ENCODE measurements around the gene ZMAT5.
"Not testable (repeated sequence)": the region's sequence is repeated elsewhere in the genome, so short reads cannot be mapped to it uniquely, and the experiment has no call there.

The ZMAT5 gene

GRCh38 chr22:29757096-29757495, 9.7 kb downstream of the ZMAT5 start:
- DNase-seq (ENCODE audit: low read depth), result no peak
- no peak for TF ChIP-seq CTCF (conservative IDR thresholded peaks at IDR 0.05; ENCODE audit: control insufficient read depth, insufficient read depth, low read depth, low read length)
- H3K4me3 ChIP-seq (ENCODE audit: control insufficient read depth, low read depth, low read length), result no peak overlapping the region

- no peak for DNase-seq (ENCODE audit: low read depth)
- H3K4me3 ChIP-seq (ENCODE audit: control insufficient read depth, low read depth, low read length), result no peak overlapping the region
- no peak for TF ChIP-seq CTCF (conservative IDR thresholded peaks at IDR 0.05; ENCODE audit: control insufficient read depth, insufficient read depth, low read depth, low read length)
Measured at GRCh38 chr22:29756341-29756740, 10.5 kb downstream of the ZMAT5 start.

- no peak for TF ChIP-seq CTCF (conservative IDR thresholded peaks at IDR 0.05; ENCODE audit: control insufficient read depth, insufficient read depth, low read depth, low read length)
- no peak for DNase-seq (ENCODE audit: low read depth)
- no peak overlapping the region for H3K4me3 ChIP-seq (ENCODE audit: control insufficient read depth, low read depth, low read length)
Measured at GRCh38 chr22:29755889-29756288, 10.9 kb downstream of the ZMAT5 start.

- not testable (repeated sequence) for DNase-seq (ENCODE audit: low read depth); H3K4me3 ChIP-seq (ENCODE audit: control insufficient read depth, low read depth, low read length)
Measured at GRCh38 chr22:29754658-29755395, 12.0 kb downstream of the ZMAT5 start.

- no peak overlapping the region for H3K4me3 ChIP-seq (ENCODE audit: control insufficient read depth, low read depth, low read length)
- TF ChIP-seq CTCF (conservative IDR thresholded peaks at IDR 0.05; ENCODE audit: control insufficient read depth, insufficient read depth, low read depth, low read length), result no peak
- no peak for DNase-seq (ENCODE audit: low read depth)
Measured at GRCh38 chr22:29753808-29754657, 12.8 kb downstream of the ZMAT5 start.

GRCh38 chr22:29751669-29752068, 15.1 kb downstream of the ZMAT5 start:
- H3K4me3 ChIP-seq (ENCODE audit: control insufficient read depth, low read depth, low read length), result no peak overlapping the region
- no peak for TF ChIP-seq CTCF (conservative IDR thresholded peaks at IDR 0.05; ENCODE audit: control insufficient read depth, insufficient read depth, low read depth, low read length)
- DNase-seq (ENCODE audit: low read depth), result no peak
